Heart left ventricle (tissue), 16 donors: ENCODE data around the gene OSGIN1. TPM values are rescaled to one million over a fixed set of nuclear protein-coding genes. Genes with fewer than 3 reads are reported as not detected.

Source experiments
- ATAC-seq, 4 donors: fragments of 200-7000 bp; cut with Tn5 transposase; one replicate each; pipeline ENCODE4 v1.9.1; 2020 to 2022; ENCODE audit warnings: moderate library complexity in 4 of 4, mild to moderate bottlenecking in 3 of 4, moderate number of reproducible peaks in 1 of 4
- DNase-seq, 5 donors: peaks; one replicate each; pipeline ENCODE4 v3.0.0-alpha.2; 2020
- H3K27ac ChIP-seq, 12 donors: fragments of 200-600 bp; sonication (generic) in 4 of 12; one replicate each; pipeline versions ENCODE4 v1.5.0 to v1.8.0; 2016 to 2022; ENCODE audit warnings: mild to moderate bottlenecking in 2 of 12
- H3K27me3 ChIP-seq, 9 donors: fragments of 200-600 bp; sonication (generic) in 2 of 9; one replicate each; pipeline versions ENCODE4 v1.5.1 to v1.8.0; 2016 to 2022; ENCODE audit warnings: mild to moderate bottlenecking in 3 of 9
- H3K36me3 ChIP-seq, 9 donors: fragments of 200-600 bp; sonication (generic) in 2 of 9; one replicate each; pipeline versions ENCODE4 v1.5.0 to v1.8.0; 2018 to 2022; ENCODE audit warnings: mild to moderate bottlenecking in 2 of 9
- H3K4me1 ChIP-seq, 12 donors: fragments of 200-600 bp; sonication (generic) in 4 of 12; one replicate each; pipeline versions ENCODE4 v1.5.0 to v1.8.0; 2016 to 2022; ENCODE audit warnings: mild to moderate bottlenecking in 3 of 12
- H3K4me3 ChIP-seq, 12 donors: fragments of 200-600 bp; sonication (generic) in 4 of 12; one replicate each; pipeline versions ENCODE4 v1.5.0 to v1.8.0; 2017 to 2022; ENCODE audit warnings: mild to moderate bottlenecking in 9 of 12, moderate library complexity in 4 of 12
- H3K9me3 ChIP-seq, 12 donors: fragments of 200-600 bp; sonication (generic) in 4 of 12; one replicate each; pipeline versions ENCODE4 v1.5.0 to v1.8.0; 2016 to 2022; ENCODE audit warnings: mild to moderate bottlenecking in 1 of 12
- CTCF ChIP-seq, 12 donors: fragments of 200-600 bp; sonication (generic) in 4 of 12; IDR thresholded peaks; one replicate each; pipeline versions ENCODE4 v1.5.0 to v1.8.0; 2018 to 2022; ENCODE audit warnings: antibody characterized with exemption in 12 of 12, mild to moderate bottlenecking in 5 of 12
- POLR2A ChIP-seq, 2 donors: fragments of 450-650 bp; IDR thresholded peaks; one replicate each; pipeline ENCODE4 v1.6.1; 2017; ENCODE audit warnings: antibody characterized with exemption in 2 of 2, mild to moderate bottlenecking in 2 of 2, moderate library complexity in 2 of 2
- WGBS, 4 donors: extraction: QIAGEN DNeasy Blood & Tissue Kit in 2 of 4; methylation state at CpG; one replicate each; pipeline versions ENCODE4 v1.1.5 to v1.1.7; 2013 to 2018; 5-methylcytosine and 5-hydroxymethylcytosine counted together
- intact Hi-C, 10 donors: fragments of 100-400 bp; cut with DNase I; formaldehyde crosslinking; loops; one replicate each; pipeline versions ENCODE4 v1.11.1 to v1.14.2; 2022
- polyA plus RNA-seq, 2 donors: library from polyadenylated mRNA; stranded (reverse); fragments of 200-250 nt; gene quantifications; one replicate each; pipeline ENCODE4 v1.2.3, GENCODE V29; 2013
- total RNA-seq, 9 donors: library from RNA; depleted of rRNA in 2 of 9; stranded (reverse); fragments of >200 nt in 2 of 9; fragmentation: NEBNext Ultra II Directional in 3 of 9; extraction: Animal tissue kit (Norgen Biotek cat#: 25700) in 3 of 9; gene quantifications; one replicate each; pipeline versions ENCODE4 v1.1.0 to v1.2.4, GENCODE V29; 2016 to 2023
- donor health status: ischemic (EF 13 %, LVEDD 7.1; RV severe dilation, severe dysfunction).
- donor health status: healthy with polysubstance abuse.
- donor health status: DM: no; HTN: yes; CAD: no.
- donor health status: DM: no; HTN: no; CAD: no.
- donor health status: ischemic (EF 25% LVEDD 6.9; RV normal size, moderate dysfunction).
- donor health status: ischemic (EF 25% LVEDD 5.7; RV mildly dilated, moderate dysfunction).
- donor health status: healthy.
- donor health status: DM: yes; HTN: yes; CAD: no.
- donor health status: ischemic (EF 35%, LVEDD 5.7; RV mildly dilated, moderate dysfunction).
- donor health status: nonischemic (EF 11% LVEDD 7.7; RV severe dilation, severe dysfunction).
- donor health status: DM: yes; HTN: yes; CAD: no.
- donor health status: PGD.
- donor health status: ischemic (EF 29% LVEDD 5.4; RV normal size, mild dysfunction).
- donor health status: nonischemic (EF 23%, LVEDD 6.1; RV moderate dilation, normal function).

OSGIN1 gene
- total and polyA plus RNA-seq, 11 donors, result 3.3 to 12.8 (median 7.0) TPM

- H3K4me3 ChIP-seq, result no peak overlapping the region
- peaks cover 0 to 11% (median 0%) of the 10 kb centered on the region in 12 donors for H3K4me1 ChIP-seq
- no peaks in the 10 kb centered on the region for H3K9me3 ChIP-seq
- no peak overlapping the region for H3K27ac ChIP-seq
- no peaks in the 10 kb centered on the region for H3K27me3 ChIP-seq
- ATAC-seq (no peak), DNase-seq (no peak)
- WGBS, 4 donors, result 73 to 85% (median 76%) methylated on average over 18 to 24 of the region's 24 CpGs
- intact Hi-C loops, result no loop called here
- H3K36me3 ChIP-seq, result no peaks in the 10 kb centered on the region
- TF ChIP-seq POLR2A (IDR thresholded peaks at IDR 0.05) (no peak), CTCF (IDR thresholded peaks at IDR 0.05) (no peak)
Observed at GRCh38 chr16:83946154-83946780, 6.8 kb upstream of the OSGIN1 start.

- WGBS, 4 donors, result 80 to 93% (median 89%) methylated on average over 17 to 21 of the region's 21 CpGs
- intact Hi-C loops, result no loop called here
- H3K27ac ChIP-seq, result no peak overlapping the region
- H3K4me1 ChIP-seq, result peaks cover 0 to 11% (median under 1%) of the 10 kb centered on the region in 12 donors
- no peaks in the 10 kb centered on the region for H3K9me3 ChIP-seq
- no peaks in the 10 kb centered on the region for H3K27me3 ChIP-seq
- TF ChIP-seq CTCF (IDR thresholded peaks at IDR 0.05) (no peak), POLR2A (IDR thresholded peaks at IDR 0.05) (no peak)
- ATAC-seq, result peak in 1 of 4 donors; percentile 7
- H3K4me3 ChIP-seq, result no peak overlapping the region
- H3K36me3 ChIP-seq, result no peaks in the 10 kb centered on the region
- DNase-seq, result no peak
Observed at GRCh38 chr16:83946781-83947566, 6.1 kb upstream of the OSGIN1 start.

- H3K27me3 ChIP-seq, result no peaks in the 10 kb centered on the region
- H3K9me3 ChIP-seq, result no peaks in the 10 kb centered on the region
- H3K4me1 ChIP-seq, result peaks cover 0 to 16% (median 7%) of the 10 kb centered on the region in 12 donors
- 90 to 95% (median 91%) methylated on average over 9 to 14 of the region's 14 CpGs for WGBS, 4 donors
- H3K27ac ChIP-seq, result no peak overlapping the region
- DNase-seq (no peak), ATAC-seq (no peak)
- H3K36me3 ChIP-seq, result no peaks in the 10 kb centered on the region
- TF ChIP-seq POLR2A (IDR thresholded peaks at IDR 0.05) (no peak), CTCF (IDR thresholded peaks at IDR 0.05) (no peak)
- no peak overlapping the region for H3K4me3 ChIP-seq
- intact Hi-C loops, result no loop called here
Observed at GRCh38 chr16:83947642-83948234, 5.3 kb upstream of the OSGIN1 start.
